ENCODE results near the gene E2F2.

DNA sequence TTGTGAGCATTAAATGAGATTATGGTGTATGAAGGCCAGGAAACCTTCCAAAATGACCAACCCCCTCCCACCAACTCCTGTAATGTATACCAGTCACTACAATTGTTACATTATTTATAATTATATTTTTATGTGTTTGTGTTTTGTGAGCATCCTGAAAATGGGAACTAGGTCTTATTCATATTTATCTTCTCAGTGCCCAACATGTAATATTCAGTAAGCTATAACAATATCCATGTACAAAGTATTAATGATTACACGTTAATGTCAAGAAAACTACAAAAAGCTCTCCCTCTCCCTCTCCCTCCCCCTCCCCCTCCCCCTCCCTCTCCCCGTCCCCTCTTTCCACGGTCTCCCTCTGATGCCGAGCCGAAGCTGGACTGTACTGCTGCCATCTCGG lies 28.1 kb downstream of the E2F2 start:
- TF ChIP-seq, protein P1, sequence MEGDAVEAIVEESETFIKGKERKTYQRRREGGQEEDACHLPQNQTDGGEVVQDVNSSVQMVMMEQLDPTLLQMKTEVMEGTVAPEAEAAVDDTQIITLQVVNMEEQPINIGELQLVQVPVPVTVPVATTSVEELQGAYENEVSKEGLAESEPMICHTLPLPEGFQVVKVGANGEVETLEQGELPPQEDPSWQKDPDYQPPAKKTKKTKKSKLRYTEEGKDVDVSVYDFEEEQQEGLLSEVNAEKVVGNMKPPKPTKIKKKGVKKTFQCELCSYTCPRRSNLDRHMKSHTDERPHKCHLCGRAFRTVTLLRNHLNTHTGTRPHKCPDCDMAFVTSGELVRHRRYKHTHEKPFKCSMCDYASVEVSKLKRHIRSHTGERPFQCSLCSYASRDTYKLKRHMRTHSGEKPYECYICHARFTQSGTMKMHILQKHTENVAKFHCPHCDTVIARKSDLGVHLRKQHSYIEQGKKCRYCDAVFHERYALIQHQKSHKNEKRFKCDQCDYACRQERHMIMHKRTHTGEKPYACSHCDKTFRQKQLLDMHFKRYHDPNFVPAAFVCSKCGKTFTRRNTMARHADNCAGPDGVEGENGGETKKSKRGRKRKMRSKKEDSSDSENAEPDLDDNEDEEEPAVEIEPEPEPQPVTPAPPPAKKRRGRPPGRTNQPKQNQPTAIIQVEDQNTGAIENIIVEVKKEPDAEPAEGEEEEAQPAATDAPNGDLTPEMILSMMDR (IDR thresholded peaks at IDR 0.05; ENCODE audit: poor library complexity): no peak
- TF ChIP-seq EZH2 (IDR thresholded peaks at IDR 0.05; ENCODE audit: borderline replicate concordance): no peak
- no peak for TF ChIP-seq EZH2phosphoT487 (IDR thresholded peaks at IDR 0.05; ENCODE audit: low read depth, severe bottlenecking, unreplicated experiment)
